Colonic mucosa (tissue), 4 donors: ENCODE measurements around the gene GPD1L. TPM values are rescaled to one million over a fixed set of nuclear protein-coding genes. Genes with fewer than 3 reads are reported as not detected.

ENCODE experiments used
- DNase-seq: peaks from one replicate; pipeline ENCODE4 v3.0.0-alpha.2; 2020
- H3K27ac ChIP-seq: fragments of 200-600 bp; one replicate; pipeline ENCODE4 v1.8.0; 2021
- H3K27me3 ChIP-seq: fragments of 200-600 bp; one replicate; pipeline ENCODE4 v1.8.0; 2021
- H3K36me3 ChIP-seq: fragments of 200-600 bp; one replicate; pipeline ENCODE4 v1.8.0; 2021
- H3K4me1 ChIP-seq: fragments of 200-600 bp; one replicate; pipeline ENCODE4 v1.8.0; 2021; ENCODE audit warnings: mild to moderate bottlenecking
- H3K4me3 ChIP-seq: fragments of 200-600 bp; one replicate; pipeline ENCODE4 v1.8.0; 2021
- H3K9ac ChIP-seq, 2 donors: one replicate each; pipeline ENCODE4 v1.7.0; 2013; ENCODE audit warnings: control low read depth in 2 of 2, low read depth in 2 of 2, low read length in 2 of 2
- H3K9me3 ChIP-seq: fragments of 200-600 bp; one replicate; pipeline ENCODE4 v1.8.0; 2021
- CTCF ChIP-seq: fragments of 200-600 bp; IDR thresholded peaks from one replicate; pipeline ENCODE4 v1.8.0; 2022; ENCODE audit warnings: antibody characterized with exemption, mild to moderate bottlenecking
- intact Hi-C: fragments of 100-400 bp; cut with DNase I; formaldehyde crosslinking; loops from one replicate; pipeline ENCODE4 v1.14.1; 2022
- total RNA-seq, 2 donors: library from RNA; stranded (reverse); fragmentation: NEBNext Ultra II Directional in 1 of 2; extraction: Animal tissue kit (Norgen Biotek cat#: 25700) in 1 of 2; gene quantifications; one replicate each; pipeline ENCODE4 v1.2.1, GENCODE V29; 2021
- donor health status: healthy.
- donor health status: DM: no; HTN: no; CAD: no.
- donor health status: DM: no; HTN: no; CAD: no.

Gene GPD1L
- total RNA-seq, 2 donors from 2014 or later: 70.3 to 78.4 TPM

GRCh38 chr3:32084870-32085269, 21.6 kb upstream of the GPD1L start:
- TF ChIP-seq CTCF: no peak
- no peaks in the 10 kb centered on the region for H3K36me3 ChIP-seq
- intact Hi-C loops: no loop called here
- no peak overlapping the region for H3K27ac ChIP-seq
- H3K9ac ChIP-seq: no peak overlapping the region
- DNase-seq: no peak
- H3K27me3 ChIP-seq: no peaks in the 10 kb centered on the region
- H3K9me3 ChIP-seq: no peaks in the 10 kb centered on the region
- no peaks in the 10 kb centered on the region for H3K4me1 ChIP-seq
- H3K4me3 ChIP-seq: no peak overlapping the region

GRCh38 chr3:32086464-32086863, 20.0 kb upstream of the GPD1L start:
- no peaks in the 10 kb centered on the region for H3K36me3 ChIP-seq
- H3K9ac ChIP-seq: no peak overlapping the region
- H3K4me1 ChIP-seq: no peaks in the 10 kb centered on the region
- H3K9me3 ChIP-seq: no peaks in the 10 kb centered on the region
- no peak for DNase-seq
- intact Hi-C loops: no loop called here
- H3K27me3 ChIP-seq: no peaks in the 10 kb centered on the region
- TF ChIP-seq CTCF: no peak
- no peak overlapping the region for H3K4me3 ChIP-seq
- no peak overlapping the region for H3K27ac ChIP-seq

- no peak for TF ChIP-seq CTCF
- H3K4me1 ChIP-seq: no peaks in the 10 kb centered on the region
- intact Hi-C loops: no loop called here
- H3K27ac ChIP-seq: no peak overlapping the region
- no peaks in the 10 kb centered on the region for H3K9me3 ChIP-seq
- no peak overlapping the region for H3K4me3 ChIP-seq
- no peak for DNase-seq
- H3K36me3 ChIP-seq: no peaks in the 10 kb centered on the region
- no peaks in the 10 kb centered on the region for H3K27me3 ChIP-seq
- H3K9ac ChIP-seq: no peak overlapping the region
These were observed 16.9 kb upstream of the GPD1L start for GRCh38 chr3:32089476-32089875.

DNA sequence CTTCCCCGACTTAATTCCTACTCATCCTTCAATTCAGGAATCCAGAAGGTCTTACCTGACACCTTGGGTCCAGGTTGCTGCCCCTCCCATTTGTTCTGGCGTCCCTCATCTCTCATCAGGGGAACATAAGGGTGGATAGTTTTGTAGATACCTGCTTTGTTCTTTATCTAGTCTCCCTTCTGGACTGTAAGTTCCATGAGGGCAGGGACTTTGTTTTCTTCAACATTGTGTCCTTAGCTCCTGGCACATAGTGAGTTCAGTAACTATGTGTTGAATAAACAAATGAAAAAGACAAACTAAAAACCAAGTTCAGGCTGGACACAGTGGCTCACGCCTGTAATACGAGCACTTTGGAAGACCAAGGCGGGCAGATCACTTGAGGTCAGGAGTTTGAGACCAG, 13.2 kb upstream of the GPD1L start:
- no peaks in the 10 kb centered on the region for H3K27me3 ChIP-seq
- intact Hi-C loops: no loop called here

DNA sequence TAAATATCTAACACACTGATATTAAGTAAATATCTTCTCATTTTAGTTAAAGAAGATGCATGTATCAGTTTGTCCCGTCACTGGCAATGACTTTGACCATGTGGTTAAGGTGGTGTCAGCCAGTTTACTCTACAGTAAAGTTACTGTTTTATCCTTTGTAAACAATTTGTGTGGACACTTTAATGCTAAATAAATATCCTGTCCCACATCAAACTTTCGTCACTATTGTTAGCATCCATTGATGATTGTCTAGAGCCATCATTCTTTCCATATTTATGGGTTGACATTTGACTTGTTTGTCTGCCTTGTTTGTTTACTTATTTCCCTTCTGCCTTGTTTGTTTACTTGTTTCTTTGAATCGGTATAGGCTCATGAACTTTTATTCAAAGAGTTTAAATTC, 11.0 kb upstream of the GPD1L start:
- H3K4me3 ChIP-seq: no peak overlapping the region
- TF ChIP-seq CTCF: no peak
- H3K9me3 ChIP-seq: no peaks in the 10 kb centered on the region
- H3K4me1 ChIP-seq: no peaks in the 10 kb centered on the region
- H3K27me3 ChIP-seq: no peaks in the 10 kb centered on the region
- intact Hi-C loops: no loop called here
- DNase-seq: no peak
- no peaks in the 10 kb centered on the region for H3K36me3 ChIP-seq
- no peak overlapping the region for H3K27ac ChIP-seq
- H3K9ac ChIP-seq: no peak overlapping the region

More for the DNA sequence above, 13.2 kb upstream of the GPD1L start:
- Histone ChIP-seq H3K9ac (no peak overlapping the region), H3K9me3 (no peaks in the 10 kb centered on the region), H3K4me3 (no peak overlapping the region), H3K36me3 (no peaks in the 10 kb centered on the region), H3K27ac (no peak overlapping the region), H3K4me1 (no peaks in the 10 kb centered on the region)
- no peak for TF ChIP-seq CTCF
- DNase-seq: no peak

GRCh38 chr3:32097768-32098167, 8.7 kb upstream of the GPD1L start:
- intact Hi-C loops: no loop called here

More at GRCh38 chr3:32097768-32098167, 8.7 kb upstream of the GPD1L start:
- TF ChIP-seq CTCF: no peak
- DNase-seq: no peak
- Histone ChIP-seq H3K9me3 (no peaks in the 10 kb centered on the region), H3K36me3 (no peaks in the 10 kb centered on the region), H3K4me3 (no peak overlapping the region), H3K4me1 (no peaks in the 10 kb centered on the region), H3K27ac (no peak overlapping the region), H3K9ac (no peak overlapping the region), H3K27me3 (no peaks in the 10 kb centered on the region)
